LNCaP clone FGC (cell line): ENCODE data around the gene FOXL3.

Experiments used
- DNase-seq: peaks from one replicate; pipeline ENCODE4 v3.0.0-alpha.2; 2011; ENCODE audit warnings: low read depth
- H3K4me3 ChIP-seq: 2 replicates; pipeline ENCODE4 v1.5.1; 2011; ENCODE audit warnings: mild to moderate bottlenecking, low read depth, low read length, control low read depth
- CTCF ChIP-seq: IDR thresholded peaks from 2 replicates; pipeline ENCODE4 v1.5.1; 2012; ENCODE audit warnings: mild to moderate bottlenecking; ENCODE audit not compliant: control insufficient read depth, insufficient read depth; ENCODE audit errors: extremely low read depth

FOXL3 gene

GRCh38 chr7:270351-270983 lies 19.5 kb upstream of the FOXL3 start:
- no peak for DNase-seq
- no peak for TF ChIP-seq CTCF
- no peak overlapping the region for H3K4me3 ChIP-seq

GRCh38 chr7:271266-272107 lies 18.5 kb upstream of the FOXL3 start:
- no peak for TF ChIP-seq CTCF
- no peak overlapping the region for H3K4me3 ChIP-seq
- no peak for DNase-seq

GRCh38 chr7:272108-272615 lies 17.8 kb upstream of the FOXL3 start:
- TF ChIP-seq CTCF = no peak
- H3K4me3 ChIP-seq = no peak overlapping the region
- DNase-seq = no peak

- TF ChIP-seq CTCF = no peak
Measured at GRCh38 chr7:272631-273030, 17.3 kb upstream of the FOXL3 start.

GRCh38 chr7:273327-273726 lies 16.6 kb upstream of the FOXL3 start:
- no peak for DNase-seq
- no peak for TF ChIP-seq CTCF
- H3K4me3 ChIP-seq = no peak overlapping the region

More at GRCh38 chr7:272631-273030, 17.3 kb upstream of the FOXL3 start:
- no peak for DNase-seq
- no peak overlapping the region for H3K4me3 ChIP-seq

- no peak for TF ChIP-seq CTCF
- no peak for DNase-seq
- no peak overlapping the region for H3K4me3 ChIP-seq
Measured at GRCh38 chr7:274266-274665, 15.7 kb upstream of the FOXL3 start.
